Sigmoid colon (tissue), 7 donors: Measurements from ENCODE around the gene B4GALNT1. TPM values are rescaled to one million over a fixed set of nuclear protein-coding genes. Genes with fewer than 3 reads are reported as not detected.

Source experiments
- DNase-seq: peaks from one replicate; pipeline ENCODE4 v3.0.0-alpha.2; 2019
- H3K27ac ChIP-seq, 4 donors: fragments of 200-600 bp; sonication (generic); one replicate each; pipeline ENCODE4 v1.5.1; 2016 to 2019; ENCODE audit warnings: mild to moderate bottlenecking in 1 of 4
- H3K27me3 ChIP-seq, 3 donors: fragments of 200-600 bp; sonication (generic); one replicate each; pipeline ENCODE4 v1.5.1; 2019; ENCODE audit warnings: mild to moderate bottlenecking in 1 of 3
- H3K36me3 ChIP-seq, 4 donors: fragments of 200-600 bp; sonication (generic); one replicate each; pipeline ENCODE4 v1.5.1; 2016 to 2019
- H3K4me1 ChIP-seq, 4 donors: fragments of 200-600 bp; sonication (generic); one replicate each; pipeline ENCODE4 v1.5.1; 2017 to 2019
- H3K4me3 ChIP-seq, 4 donors: fragments of 200-600 bp; sonication (generic); one replicate each; pipeline ENCODE4 v1.5.1; 2017 to 2019; ENCODE audit warnings: mild to moderate bottlenecking in 2 of 4, moderate library complexity in 1 of 4
- H3K9me3 ChIP-seq, 4 donors: fragments of 200-600 bp in 3 of 4; sonication (generic) in 3 of 4; one replicate each; pipeline versions ENCODE4 v1.5.1 to v1.6.1; 2013 to 2019
- EP300 ChIP-seq, 4 donors: sonication (generic); formaldehyde crosslinking; IDR thresholded peaks; one replicate each; pipeline ENCODE4 v1.6.1; 2017; ENCODE audit warnings: antibody characterized with exemption in 4 of 4
- POLR2A ChIP-seq, 2 donors: fragments of 450-650 bp; IDR thresholded peaks; one replicate each; pipeline ENCODE4 v1.6.1; 2016; ENCODE audit warnings: antibody characterized with exemption in 2 of 2, mild to moderate bottlenecking in 2 of 2, moderate library complexity in 2 of 2
- POLR2AphosphoS5 ChIP-seq, 4 donors: sonication (generic); formaldehyde crosslinking; IDR thresholded peaks; one replicate each; pipeline ENCODE4 v1.6.1; 2017; ENCODE audit warnings: antibody characterized with exemption in 4 of 4
- WGBS, 2 donors: extraction: QIAGEN DNeasy Blood & Tissue Kit; methylation state at CpG; one replicate each; pipeline ENCODE4 v1.1.7; 2013; 5-methylcytosine and 5-hydroxymethylcytosine counted together
- intact Hi-C: fragments of 100-400 bp; cut with DNase I; formaldehyde crosslinking; loops from one replicate; pipeline ENCODE4 v1.15.1; 2023
- polyA plus RNA-seq, 3 donors: library from polyadenylated mRNA; stranded (reverse); fragments of 200-250 nt; gene quantifications; one replicate each; pipeline ENCODE4 v1.2.3, GENCODE V29; 2013
- total RNA-seq, 4 donors: library from RNA; depleted of rRNA; stranded (reverse); fragments of >200 nt; gene quantifications; one replicate each; pipeline ENCODE4 v1.1.0, GENCODE V29; 2016
- TF ChIP-seq, protein P1 (sequence below), 4 experiments: fragments of 450-650 bp in 3 of 4; fragments of 200-600 bp in 1 of 4; IDR thresholded peaks; one replicate each; pipeline ENCODE4 v1.5.1; 2016 to 2019; ENCODE audit warnings: antibody characterized with exemption in 4 of 4, mild to moderate bottlenecking in 3 of 4, moderate library complexity in 2 of 4
- donor health status: healthy with polysubstance abuse.
- donor health status: Bipolar disorder and iron deficiency.
- donor health status: healthy.

Gene B4GALNT1
- total and polyA plus RNA-seq, 7 donors = 0.99 to 4.4 (median 3.2) TPM; not detected in 2

DNA sequence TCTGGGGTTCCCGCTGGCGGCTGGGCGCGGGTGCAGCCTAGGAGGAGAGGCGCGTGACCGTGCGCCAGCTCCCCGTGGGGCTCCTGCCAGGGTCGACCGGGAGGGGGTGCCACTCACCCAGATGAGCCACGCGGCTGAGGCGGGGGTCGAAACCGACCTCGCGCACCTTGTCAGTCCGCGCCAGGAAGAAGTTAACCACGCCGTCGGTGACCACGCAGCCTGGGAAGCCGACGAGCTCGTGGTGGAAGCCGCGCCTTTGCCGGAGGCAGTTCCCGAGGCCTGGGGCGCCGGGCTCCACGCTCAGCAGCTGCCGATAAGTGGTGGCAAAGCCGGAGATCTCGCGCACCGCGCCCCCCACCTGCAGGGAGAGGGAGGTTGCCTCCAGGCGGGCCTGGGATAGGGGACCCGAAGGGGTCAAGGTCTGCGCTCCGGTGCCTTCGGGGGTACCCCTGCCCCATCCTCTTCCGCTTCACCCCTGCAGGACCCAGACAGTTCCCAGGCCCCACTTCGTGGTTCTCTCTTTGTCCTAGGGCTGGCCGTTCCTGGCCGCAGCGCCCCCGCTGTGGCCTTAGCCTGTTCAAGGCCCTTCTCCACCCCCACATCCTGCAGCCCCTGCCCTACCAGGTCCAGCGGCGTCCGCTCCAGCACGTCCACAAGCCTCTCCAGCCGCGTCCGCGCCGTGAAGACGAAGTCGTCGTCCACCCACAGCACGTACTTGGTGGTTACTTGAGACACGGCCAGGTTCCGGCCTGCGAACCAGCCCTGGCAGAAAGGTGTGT is 5.3 kb downstream of the B4GALNT1 start:
- H3K9me3 ChIP-seq = no peaks in the 10 kb centered on the region
- intact Hi-C loops = no loop called here
- TF ChIP-seq, protein P1, sequence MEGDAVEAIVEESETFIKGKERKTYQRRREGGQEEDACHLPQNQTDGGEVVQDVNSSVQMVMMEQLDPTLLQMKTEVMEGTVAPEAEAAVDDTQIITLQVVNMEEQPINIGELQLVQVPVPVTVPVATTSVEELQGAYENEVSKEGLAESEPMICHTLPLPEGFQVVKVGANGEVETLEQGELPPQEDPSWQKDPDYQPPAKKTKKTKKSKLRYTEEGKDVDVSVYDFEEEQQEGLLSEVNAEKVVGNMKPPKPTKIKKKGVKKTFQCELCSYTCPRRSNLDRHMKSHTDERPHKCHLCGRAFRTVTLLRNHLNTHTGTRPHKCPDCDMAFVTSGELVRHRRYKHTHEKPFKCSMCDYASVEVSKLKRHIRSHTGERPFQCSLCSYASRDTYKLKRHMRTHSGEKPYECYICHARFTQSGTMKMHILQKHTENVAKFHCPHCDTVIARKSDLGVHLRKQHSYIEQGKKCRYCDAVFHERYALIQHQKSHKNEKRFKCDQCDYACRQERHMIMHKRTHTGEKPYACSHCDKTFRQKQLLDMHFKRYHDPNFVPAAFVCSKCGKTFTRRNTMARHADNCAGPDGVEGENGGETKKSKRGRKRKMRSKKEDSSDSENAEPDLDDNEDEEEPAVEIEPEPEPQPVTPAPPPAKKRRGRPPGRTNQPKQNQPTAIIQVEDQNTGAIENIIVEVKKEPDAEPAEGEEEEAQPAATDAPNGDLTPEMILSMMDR (IDR thresholded peaks at IDR 0.05) = no peak
- TF ChIP-seq POLR2A (IDR thresholded peaks at IDR 0.05) (no peak), POLR2AphosphoS5 (IDR thresholded peaks at IDR 0.05) (no peak), EP300 (IDR thresholded peaks at IDR 0.05) (no peak)
- peaks cover 0 to 21% (median 18%) of the 10 kb centered on the region in 4 donors for H3K4me1 ChIP-seq
- H3K27ac ChIP-seq = no peak overlapping the region
- no peak overlapping the region for H3K4me3 ChIP-seq
- DNase-seq = peak; percentile 62
- H3K27me3 ChIP-seq = peaks cover 7 to 76% (median 25%) of the 10 kb centered on the region in 3 donors
- WGBS, 2 donors = 7 to 9% methylated on average over 67 of the region's 67 CpGs
- peaks cover 0 to 22% (median 4%) of the 10 kb centered on the region in 4 donors for H3K36me3 ChIP-seq

DNA sequence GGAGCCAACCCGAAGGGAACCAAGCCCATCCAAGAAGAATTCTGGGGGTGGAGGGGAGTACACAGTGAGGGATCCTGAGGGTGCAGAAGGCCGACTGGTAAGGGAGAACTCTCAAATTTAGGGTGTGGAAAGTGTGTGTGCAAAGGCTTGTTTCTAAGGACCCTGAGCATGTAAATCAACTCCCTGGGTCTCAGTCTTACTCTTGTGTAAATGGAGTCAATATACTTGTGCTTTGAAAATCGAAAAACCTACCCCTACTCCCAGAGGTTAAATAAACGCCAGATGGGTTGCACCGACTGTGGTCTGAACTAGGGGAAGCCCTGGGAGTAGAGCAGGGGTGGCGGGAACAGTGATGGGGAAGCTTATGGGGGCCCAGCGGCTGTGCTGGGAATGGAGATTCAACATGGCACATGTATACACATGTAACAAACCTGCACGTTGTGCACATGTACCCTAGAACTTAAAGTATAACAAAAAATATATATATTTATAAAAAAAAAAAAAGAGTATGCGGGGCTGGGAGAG is 6.0 kb downstream of the B4GALNT1 start:
- no peak overlapping the region for H3K27ac ChIP-seq
- H3K36me3 ChIP-seq = peaks cover 0 to 22% (median 4%) of the 10 kb centered on the region in 4 donors
- intact Hi-C loops = no loop called here
- no peaks in the 10 kb centered on the region for H3K9me3 ChIP-seq
- WGBS, 2 donors = 19 to 28% methylated on average over 9 of the region's 9 CpGs
- H3K4me1 ChIP-seq = peaks cover 0 to 15% (median 13%) of the 10 kb centered on the region in 4 donors
- no peak overlapping the region for H3K4me3 ChIP-seq
- TF ChIP-seq POLR2A (IDR thresholded peaks at IDR 0.05) = no peak
- no peak for TF ChIP-seq POLR2AphosphoS5 (IDR thresholded peaks at IDR 0.05)
- TF ChIP-seq EP300 (IDR thresholded peaks at IDR 0.05) = no peak
- TF ChIP-seq, protein P1 (IDR thresholded peaks at IDR 0.05) = no peak
- DNase-seq = no peak
- H3K27me3 ChIP-seq = peaks cover 3 to 76% (median 22%) of the 10 kb centered on the region in 3 donors

DNA sequence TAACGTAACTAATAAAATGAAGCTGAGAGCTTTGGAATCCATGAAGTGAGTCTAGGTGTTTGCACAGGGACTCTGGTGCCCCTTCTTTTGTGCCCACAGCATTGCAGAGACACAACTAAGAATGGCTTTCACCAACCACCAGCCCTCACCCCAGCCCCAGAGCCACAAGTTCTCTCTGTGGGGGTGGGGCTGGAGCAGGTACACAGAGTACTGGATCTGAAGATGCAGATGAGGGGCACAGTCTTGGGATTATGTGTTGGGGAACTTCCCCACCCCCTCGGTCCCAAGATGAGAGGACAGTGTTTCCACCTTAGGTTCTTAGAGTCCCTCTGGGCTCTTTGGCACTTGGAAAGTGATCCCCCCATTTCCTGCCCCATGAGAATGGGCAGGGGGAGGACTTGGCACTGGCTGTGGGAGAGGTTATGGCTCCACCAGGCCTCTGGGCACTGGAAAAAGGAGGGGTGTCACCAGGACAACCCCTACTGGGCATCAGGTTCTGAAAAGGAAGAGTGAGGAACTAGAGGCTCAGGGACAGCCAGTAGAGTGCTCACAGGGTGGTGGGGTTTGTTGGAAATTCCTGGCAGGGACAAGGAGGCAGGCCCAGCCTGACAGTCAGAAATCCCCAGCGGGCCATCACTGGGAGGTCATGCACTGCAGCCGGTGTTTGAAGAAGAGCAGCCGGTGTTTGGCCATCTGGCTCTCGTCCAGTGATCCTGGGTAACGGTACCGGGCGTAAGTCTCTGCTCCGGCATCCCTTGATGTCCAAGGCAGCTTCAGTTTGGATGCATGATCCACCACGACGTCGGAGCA is 6.7 kb downstream of the B4GALNT1 start:
- 27 to 40% methylated on average over 13 of the region's 13 CpGs for WGBS, 2 donors
- H3K36me3 ChIP-seq = peaks cover 0 to 22% (median 4%) of the 10 kb centered on the region in 4 donors
- H3K27me3 ChIP-seq = peaks cover 0 to 76% (median 16%) of the 10 kb centered on the region in 3 donors
- peak; percentile 67 for DNase-seq
- peaks cover 0 to 17% (median 15%) of the 10 kb centered on the region in 4 donors for H3K4me1 ChIP-seq
- intact Hi-C loops = no loop called here
- H3K4me3 ChIP-seq = no peak overlapping the region
- no peaks in the 10 kb centered on the region for H3K9me3 ChIP-seq
- TF ChIP-seq POLR2A (IDR thresholded peaks at IDR 0.05) (no peak), POLR2AphosphoS5 (IDR thresholded peaks at IDR 0.05) (peak in 1 of 4 donors; percentile 5)
- TF ChIP-seq, protein P1 (IDR thresholded peaks at IDR 0.05) = no peak
- H3K27ac ChIP-seq = no peak overlapping the region

DNA sequence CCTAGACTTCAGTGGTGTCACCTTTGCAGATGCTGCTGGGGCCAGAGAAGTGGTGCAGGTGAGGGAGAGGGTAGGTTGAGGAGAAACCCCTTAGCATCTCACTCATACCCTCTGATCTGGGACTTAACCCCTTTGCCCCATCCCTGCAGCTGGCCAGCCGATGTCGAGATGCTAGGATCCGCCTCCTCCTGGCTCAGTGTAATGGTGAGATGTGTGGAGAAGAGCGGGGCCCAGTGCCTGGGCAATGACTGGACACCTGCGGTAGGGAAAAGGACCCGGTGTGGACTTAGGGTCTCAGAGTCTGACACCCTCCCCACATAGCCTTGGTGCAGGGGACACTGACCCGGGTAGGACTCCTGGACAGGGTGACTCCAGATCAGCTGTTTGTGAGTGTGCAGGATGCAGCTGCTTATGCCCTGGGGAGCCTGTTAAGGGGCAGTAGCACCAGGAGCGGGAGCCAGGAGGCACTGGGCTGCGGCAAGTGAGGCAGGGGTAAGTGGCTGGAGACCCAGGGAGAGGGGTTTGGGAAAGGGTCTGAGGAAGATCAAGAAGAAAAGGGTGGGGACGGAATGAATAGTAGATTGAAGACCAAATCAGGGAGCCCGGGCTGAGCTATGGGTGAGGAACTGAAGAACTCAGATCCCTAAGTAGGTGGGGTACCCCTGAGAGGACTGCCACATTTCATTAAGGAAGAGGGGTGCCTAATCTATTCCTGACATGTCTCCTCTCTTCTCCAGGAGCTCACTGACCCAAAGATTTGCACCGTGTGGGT is 7.6 kb downstream of the B4GALNT1 start:
- WGBS, 2 donors = 67 to 73% methylated on average over 12 of the region's 12 CpGs
- Histone ChIP-seq H3K27me3 (peaks cover 0 to 76% (median 11%) of the 10 kb centered on the region in 3 donors), H3K36me3 (peaks cover 0 to 22% (median 4%) of the 10 kb centered on the region in 4 donors), H3K9me3 (no peaks in the 10 kb centered on the region), H3K4me3 (no peak overlapping the region), H3K27ac (no peak overlapping the region), H3K4me1 (peaks cover 0 to 25% (median 21%) of the 10 kb centered on the region in 4 donors)
- intact Hi-C loops = no loop called here
- TF ChIP-seq, protein P1 (IDR thresholded peaks at IDR 0.05) = no peak
- TF ChIP-seq EP300 (IDR thresholded peaks at IDR 0.05) = no peak
- peak; percentile 32 for DNase-seq
